Measurements from ENCODE around the gene CDH12. TPM values are rescaled to one million over a fixed set of nuclear protein-coding genes. Genes with fewer than 3 reads are reported as not detected.
"Not testable (repeated sequence)": the region's sequence is repeated elsewhere in the genome, so short reads cannot be mapped to it uniquely, and the experiment has no call there.

Gene CDH12
- polyA plus RNA-seq, 3 donors = 6.0 to 6.2 (median 6.1) TPM

DNA sequence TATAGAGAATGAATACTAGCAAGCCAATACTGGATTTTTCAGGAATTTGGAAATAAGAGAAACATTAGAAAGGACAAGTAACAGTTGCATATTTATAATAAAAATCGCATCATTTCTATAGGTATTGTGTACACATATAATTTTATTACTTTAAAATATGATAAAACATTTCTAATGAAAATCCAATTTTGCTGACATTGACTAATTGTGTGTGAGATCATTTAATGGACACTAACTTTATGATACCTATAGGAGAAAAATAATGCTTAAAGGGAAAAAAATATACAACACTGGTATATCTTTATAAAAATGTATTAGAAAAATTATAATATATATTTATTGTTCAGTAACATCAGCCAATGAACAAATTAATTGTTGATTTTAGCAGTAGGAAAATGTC, 557.3 kb downstream of the CDH12 start:
- DNase-seq = no peak

DNA sequence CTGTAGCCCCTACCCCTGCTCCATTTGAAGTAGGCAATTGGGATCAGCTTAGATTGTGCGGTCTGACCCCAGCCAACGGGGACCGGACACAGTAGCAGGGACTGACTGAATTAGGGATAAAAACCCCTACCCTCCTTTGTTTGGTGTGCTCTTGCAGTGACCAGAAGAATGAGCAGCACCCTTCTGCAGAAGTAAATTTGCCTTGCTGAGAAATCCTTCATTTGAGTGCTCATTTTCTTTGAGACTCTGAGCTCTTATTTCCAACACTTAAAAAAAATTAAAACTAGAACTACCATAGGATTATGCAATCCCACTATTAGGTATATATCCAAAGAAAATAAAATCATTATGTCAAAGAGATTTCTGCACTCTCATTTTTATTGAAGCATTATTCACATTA, 560.0 kb downstream of the CDH12 start:
- DNase-seq = no peak

DNA sequence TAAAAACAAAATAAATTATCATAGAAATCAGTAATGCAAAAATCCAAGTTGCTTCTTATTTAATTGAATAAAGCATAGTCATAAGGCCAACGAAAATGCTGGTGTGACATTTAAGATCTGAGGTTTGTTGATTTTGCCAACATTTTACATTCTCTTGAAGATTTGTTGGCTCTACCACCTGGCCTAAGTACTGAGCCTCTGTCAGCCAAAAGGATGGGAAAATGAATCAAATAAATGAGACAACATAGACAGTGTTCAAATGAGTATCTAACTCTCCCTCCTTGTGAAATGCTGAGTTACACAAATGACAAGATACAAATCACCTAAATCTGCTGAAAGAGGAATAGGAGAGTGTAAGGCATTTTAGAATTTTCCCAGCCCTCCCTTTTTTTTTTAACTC, 575.0 kb downstream of the CDH12 start:
- DNase-seq = no peak

DNA sequence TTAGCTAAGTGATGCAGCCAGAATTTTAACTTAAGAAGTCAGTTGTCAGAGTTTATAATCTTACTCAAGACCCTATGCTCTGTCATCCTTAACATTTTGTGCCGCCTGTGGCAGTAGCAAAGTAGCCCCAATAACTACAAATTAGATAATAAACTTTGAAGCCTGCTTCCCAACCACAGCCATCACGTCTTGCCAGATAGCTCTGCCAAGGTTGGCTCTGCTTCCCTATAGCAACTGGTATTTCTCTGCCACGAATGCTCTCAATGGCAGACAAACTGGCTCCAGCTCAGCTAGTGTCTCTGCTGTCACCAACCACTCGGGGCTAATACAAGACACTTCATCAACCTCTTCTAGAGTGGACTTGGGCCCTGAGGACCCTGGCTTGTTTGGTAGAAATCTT, 576.1 kb downstream of the CDH12 start:
- no peak for DNase-seq

DNA sequence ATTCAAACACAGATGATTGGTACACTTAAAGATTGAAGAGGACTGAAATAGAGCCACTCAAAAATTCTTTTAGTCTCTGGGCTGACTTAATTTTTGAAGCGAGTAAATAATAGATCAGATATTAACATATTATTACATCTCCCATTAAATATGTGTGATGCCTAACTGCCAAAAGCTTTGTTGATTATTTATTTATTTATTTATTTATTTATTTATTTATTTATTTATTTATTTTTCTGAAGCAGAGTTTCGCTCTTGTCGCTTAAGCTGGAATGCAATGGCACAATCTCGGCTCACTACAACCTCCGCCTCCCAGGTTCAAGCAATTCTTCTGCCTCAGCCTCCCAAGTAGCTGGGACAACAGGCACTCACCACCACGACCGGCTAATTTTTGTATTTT, 587.3 kb downstream of the CDH12 start:
- DNase-seq = not testable (repeated sequence)

DNA sequence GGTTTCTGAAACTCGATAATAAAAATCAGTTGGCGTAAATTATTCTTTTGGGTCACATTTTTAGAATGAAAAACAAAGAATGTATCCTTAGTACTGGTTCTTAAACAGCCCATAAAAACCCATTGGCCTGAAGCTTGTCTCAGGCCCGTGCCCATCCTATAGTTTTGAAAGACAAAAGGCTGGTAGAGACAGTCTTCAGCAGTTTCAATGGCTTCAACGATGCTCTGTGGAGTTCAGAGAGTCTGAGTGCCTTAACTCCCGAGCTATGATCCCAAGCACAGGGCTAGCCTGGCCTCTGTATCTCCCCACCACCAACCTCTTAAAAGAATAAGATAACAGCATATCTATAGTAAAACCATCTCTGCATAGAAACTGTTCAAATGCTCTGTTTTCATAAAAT, 595.0 kb downstream of the CDH12 start:
- no peak for DNase-seq

DNA sequence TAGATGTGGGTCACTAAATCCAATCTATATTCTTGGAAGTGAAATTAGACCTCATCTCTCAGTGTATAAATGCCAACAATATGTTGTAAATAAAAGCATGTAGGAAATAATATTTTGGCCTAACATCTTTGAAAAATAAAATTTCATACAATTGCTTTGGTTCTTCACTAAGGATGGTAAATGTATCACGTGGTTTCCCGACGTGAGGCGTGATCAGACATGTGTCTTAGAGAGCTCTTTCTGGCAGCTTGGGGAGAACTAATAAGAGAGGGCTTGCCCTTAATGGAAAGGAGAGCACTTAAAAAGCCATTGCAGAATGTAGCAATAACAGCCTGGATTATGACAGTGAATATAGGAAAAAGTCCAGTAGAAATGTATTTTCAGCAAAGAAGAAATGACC, 602.6 kb downstream of the CDH12 start:
- DNase-seq = no peak

DNA sequence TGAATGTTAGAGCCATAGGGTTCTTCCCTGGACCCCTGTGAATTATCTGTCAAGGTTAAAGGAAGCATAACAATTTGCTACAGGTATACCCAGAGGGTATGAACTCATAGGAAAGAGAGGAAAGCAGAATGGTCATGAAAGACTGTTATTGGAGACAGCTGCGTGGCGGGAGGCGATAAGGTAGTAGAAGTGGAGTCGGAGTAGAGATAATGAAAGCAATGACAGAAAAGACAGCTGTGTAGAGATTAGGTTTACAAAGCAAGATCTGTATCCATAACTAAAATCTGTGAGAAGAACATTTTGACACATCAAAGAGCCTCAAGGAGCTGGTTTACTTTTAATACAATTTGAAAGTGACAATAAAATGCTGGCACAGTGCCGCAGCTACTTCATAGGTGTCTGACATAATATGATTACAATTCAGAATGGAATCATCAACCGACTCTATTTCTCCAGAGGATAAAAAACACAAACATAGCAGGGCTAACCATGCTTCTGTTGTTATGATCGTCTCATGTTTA, 603.9 kb downstream of the CDH12 start:
- no peak for DNase-seq

DNA sequence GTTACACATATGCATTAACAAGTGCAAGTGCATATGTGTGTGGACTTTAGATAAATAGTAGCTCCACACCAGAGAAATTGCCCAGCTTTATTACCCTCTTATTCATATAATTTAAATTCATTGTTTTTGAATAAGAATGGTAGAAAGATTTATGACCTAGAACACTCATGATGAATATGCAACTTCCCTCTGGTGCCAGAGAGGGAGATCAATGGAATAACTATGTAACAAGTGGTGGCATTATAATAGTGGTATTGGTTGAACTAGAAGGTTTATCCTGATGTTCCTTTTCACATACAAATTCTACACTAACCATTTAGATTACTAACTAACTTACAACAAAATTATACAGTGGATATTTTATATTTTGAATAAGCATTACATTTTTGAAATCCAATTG, 607.4 kb downstream of the CDH12 start:
- no peak for DNase-seq

DNA sequence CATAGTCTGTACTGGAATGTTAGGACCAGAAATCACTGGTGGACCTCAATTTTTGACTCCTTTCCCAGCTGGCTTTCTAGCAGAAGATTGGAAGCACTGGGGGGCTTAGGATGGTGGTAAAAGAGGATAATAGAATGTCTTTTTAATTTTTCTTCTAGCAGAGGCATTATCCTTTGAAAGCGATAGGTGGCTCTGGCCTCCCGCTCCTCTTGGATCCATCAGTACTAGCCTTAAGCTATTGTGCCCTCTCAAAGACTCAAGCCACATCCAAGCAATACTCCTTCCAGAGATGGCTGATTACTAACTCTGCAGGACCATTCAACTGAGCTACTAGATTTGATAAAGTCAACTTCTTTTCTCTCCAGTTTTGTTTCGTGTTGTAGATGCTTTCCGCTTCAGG, 610.6 kb downstream of the CDH12 start:
- no peak for DNase-seq

DNA sequence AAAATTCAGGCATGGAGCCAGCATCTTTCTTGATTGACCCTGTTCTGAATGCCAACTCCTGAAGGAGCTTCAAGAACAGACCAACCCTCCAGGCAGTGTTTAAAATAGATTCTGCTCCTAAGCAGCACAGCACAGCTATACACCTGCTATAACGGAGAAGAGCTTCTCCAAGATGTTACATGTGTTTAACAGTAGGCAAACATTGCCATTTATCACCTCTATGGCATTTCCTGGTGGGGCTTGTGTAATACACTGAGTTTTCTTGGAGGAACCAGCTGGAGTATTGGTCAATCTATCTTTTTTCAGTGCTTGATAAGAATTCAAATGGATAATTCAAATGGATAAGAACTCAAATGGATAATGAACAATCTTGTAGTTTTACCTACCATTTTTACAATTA, 615.1 kb downstream of the CDH12 start:
- DNase-seq = no peak

DNA sequence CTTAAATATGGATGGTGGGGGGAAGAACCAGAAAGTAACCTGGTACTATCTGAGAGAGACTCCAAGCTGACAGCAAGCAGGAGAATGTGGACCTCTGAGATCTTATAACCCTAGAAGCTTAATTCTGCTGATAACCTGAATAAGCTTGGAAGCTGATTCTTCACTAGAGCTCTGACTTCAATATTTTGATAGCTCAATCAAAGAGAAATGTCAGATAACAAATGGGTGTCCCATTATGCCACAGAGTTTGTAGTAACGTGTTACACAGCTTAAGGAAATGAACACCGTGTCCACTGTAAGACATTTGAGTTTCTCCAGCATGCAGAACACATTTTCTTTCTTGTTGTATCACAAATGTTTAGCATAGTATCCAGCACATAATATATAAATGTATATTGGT, 626.7 kb downstream of the CDH12 start:
- DNase-seq = no peak

DNA sequence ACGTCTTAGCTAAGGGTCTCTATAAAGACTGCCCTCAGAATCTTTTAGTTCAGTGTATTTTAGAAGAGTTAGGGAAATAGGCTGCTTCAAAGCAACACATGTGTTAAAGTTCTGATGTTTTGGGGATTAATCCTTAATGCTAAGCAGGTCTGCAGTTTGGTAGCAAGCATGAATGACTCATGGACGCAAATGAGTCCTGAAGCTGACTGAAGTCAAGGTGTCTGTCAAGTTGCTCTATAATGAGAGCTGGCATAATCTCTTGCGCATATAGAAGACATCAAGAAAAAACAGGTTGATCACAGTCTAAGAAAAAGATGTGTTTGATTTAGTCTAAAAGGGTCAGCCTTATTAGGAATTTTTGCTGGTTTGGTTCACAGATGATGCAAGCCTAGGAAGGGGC, 630.1 kb downstream of the CDH12 start:
- DNase-seq = no peak

DNA sequence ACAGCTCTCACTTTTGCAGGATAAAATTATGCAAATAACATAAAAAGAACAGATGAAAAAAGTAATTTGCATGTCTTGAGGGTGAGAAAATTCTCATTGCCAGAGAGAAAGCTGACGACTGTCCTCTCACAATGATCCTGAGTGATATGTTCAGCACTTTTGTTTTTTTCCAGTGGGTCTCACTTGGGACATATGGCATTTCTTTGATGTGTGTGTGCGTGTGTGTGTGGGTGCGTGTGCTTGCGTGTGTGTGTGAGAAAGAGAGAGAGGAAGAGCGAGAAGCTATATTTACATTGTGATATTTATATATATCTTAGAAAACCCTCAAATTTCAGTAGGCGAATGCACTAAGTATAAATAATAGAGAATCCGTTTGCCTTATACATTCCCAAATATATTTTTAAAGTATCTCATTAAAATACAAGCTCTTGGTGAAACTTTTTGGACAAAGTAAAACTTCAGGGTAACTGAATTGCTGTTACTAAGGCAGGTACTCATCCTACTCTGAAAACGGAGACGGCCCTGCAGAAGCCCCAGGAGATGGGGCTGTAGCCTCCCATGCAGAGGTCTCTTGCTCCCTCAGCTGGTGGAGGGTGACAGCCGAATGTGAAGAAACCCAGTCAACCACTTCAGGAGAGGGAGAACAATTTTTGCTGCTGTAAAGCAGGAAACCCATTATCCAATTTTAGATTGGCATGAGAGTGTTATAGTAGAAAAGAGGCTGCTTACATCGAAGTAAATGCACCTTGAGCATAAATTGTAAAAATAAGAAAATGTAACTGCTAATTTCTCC, 639.2 kb downstream of the CDH12 start:
- peak; percentile 9 for DNase-seq

DNA sequence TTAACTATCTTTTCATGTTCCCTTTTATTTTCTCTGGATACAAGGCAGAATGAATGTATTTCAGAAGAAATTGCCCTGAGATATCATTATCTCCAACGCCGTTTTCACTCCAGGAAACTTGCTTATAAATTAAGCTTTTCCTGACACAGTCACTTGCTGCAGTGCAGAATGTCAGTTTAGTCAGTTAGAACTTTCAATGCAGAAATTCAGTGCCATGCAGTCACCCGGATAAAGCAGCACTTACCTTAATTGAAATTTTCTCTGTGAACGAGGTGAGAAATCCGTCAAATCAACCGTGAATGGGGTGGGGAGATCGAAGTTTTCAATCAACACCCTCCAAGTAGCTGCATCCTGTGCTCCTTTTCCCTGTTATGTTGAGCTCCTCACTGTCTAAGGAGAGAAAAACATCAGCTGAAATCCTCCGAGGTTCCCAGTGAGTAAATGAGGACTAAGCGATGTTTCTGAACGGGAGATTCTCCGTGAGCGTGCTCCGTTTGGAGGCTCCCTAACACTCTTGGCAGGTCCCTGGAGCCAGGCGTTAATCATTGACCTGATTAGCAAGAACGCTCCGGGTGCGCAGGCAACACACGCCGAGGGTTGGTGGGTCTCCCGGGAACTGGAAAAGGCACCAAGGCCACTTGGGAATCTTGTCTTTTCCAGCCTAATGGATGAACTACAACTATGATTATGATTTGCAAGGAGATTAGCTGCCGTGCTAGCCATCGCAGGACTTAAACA, 640.7 kb downstream of the CDH12 start:
- not testable (repeated sequence) for DNase-seq

DNA sequence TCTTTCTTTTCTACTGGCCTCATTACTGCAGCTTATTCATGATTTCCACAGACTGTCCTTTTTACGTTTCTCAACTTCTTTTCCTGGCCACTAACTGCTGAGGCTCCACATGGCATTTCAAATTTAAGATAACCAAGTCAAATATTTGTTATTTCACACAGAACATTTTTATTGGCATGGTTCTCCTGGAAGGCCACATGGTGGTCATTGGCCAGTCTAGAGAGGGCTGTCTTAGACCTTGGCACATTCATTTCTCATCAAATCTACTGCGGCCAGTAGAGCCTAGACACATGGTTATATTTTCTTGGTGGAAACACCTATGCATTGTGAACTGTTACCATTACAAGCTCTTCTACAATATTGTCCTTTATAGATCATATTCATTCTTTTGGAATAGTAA, 644.7 kb downstream of the CDH12 start:
- DNase-seq = not testable (repeated sequence)

DNA sequence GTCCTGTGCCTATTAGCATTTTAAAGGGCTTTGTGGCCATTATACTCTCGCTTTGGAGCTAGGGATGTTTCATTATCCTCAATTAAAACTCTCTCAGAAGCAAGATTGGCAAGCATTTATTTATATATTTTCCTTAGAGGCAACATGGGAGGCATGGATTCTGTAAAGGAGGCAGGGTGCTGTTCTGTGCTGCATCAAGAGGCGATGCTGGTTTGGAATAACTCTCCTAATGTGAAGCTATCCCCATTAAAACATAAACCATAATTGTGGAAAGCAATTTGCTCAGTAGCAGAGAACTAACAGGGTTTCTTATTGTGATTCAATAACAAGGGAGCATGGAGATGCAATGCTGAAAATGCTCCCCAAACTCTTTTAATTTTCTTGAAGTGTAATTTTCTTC, 664.5 kb downstream of the CDH12 start:
- DNase-seq = not testable (repeated sequence)

DNA sequence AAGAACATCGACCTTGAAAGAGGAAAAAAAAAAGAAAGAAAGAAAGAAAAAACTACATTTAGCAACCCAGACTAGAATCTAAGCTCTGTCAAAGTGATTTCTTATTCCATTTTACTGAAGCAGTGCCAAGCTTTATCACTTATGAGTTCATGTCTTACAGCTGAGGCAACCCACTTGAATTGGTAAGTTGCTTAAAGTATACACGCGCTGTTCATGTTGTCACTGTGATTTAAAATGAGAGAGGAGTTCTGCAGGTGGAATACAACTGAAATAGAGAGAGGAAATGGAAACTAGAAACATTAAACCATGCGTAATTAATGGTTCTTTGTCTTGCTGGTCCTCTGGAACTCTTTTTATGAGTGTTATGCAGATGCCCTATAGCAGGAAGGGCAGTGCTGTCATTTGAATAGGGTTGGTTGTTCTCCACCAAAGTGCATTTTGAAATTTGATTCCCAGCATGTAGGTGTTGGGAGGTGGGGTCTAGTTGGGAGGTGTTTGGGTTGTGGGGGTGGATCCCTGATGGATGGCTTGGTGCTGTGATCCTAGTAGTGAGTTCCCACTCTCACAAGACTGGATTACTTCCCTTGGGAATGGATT, 665.4 kb downstream of the CDH12 start:
- not testable (repeated sequence) for DNase-seq

DNA sequence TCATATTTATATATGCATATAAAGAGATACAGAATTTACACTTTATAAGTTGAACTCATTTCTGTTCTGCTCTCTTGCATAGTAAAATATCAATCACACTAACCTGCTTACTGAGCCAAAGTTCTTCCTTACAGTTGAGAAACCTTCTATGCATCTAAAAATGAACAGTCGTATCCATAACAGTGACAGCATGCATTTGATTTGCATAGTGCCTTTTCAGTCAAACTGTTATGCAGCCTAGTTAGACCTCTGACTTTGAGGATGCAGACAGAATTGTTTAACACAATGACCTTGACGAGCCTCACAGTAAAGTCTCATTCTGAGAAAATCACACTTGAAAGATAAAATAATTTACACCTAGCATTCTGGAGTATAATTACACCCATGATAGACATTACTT, 683.9 kb downstream of the CDH12 start:
- DNase-seq = not testable (repeated sequence)

DNA sequence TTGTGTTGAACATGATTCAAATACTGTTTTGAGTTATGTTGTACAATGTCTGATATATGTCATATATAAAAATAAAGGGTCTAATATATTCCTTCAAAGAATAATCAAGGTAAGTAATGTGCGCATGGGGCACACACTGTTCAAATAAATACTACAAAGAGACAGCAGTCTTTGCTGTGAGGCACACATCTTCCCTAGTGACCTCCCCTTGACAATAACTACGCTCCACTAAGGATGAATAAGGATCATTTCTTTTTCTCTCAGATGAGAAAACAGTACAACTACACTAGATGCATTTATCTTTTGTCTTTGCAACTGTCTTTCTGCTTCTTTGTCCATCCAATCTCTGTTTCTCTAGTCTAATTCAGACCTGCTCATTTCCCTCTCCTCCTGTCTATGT, 684.4 kb downstream of the CDH12 start:
- DNase-seq = not testable (repeated sequence)

DNA sequence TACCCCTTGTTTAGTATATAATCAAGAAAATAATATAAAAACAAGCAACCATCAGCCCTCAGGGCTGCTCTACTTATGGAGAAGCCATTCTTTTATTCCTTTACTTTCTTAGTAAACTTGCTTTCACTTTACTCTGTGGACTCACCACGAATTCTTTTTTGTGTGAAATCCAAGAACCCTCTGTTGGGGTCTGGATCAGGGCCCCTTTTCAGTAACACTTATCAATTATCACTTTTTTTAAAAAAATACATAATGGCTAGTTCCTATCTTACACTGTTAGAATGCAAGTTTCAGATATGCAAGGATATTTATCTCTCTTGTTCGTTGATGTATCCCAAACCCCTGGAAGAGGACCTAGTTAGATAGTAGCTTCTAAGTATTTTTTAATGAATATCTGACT, 687.2 kb downstream of the CDH12 start:
- not testable (repeated sequence) for DNase-seq

DNA sequence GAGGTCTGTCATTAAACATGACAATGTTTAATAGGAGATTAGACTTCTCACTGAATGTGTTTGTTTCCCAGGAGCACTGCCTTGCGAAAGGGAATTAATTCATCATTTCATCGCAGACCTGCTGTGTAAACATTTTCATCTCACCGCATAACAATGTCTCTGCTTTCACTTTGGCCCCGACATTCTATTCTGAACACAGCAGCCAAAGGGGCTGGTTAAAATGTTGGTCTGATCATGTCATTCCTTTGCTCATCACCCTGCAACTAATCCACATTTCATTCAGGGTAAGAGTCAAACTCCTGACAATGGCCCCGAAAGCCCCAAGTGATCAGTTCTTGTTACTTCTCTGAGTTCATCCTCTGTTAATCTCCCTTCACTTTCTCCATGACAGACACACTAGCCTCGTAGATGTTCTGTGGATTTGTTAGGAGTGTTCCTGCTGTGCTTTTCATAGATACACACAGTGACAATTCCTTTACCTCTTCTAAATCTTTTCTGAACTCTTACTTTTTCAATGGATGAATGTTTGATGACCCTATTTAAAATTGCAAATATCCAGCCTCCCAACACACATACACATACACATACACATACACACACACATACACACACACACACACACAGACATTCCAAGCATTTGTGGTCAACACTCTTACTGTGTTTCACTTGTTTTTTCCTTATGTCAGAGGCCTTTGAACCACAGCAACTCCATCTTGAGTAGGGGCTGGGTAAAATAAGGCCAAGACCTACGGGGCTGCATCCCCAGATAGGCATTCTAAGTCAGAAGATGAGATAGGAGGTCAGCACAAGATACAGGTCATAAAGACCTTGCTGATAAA, 688.0 kb downstream of the CDH12 start:
- not testable (repeated sequence) for DNase-seq
